Spleen (tissue), 7 donors: ENCODE results near the gene ECHDC3.

Experiments used
- POLR2A ChIP-seq, 3 donors: fragments of 450-650 bp; IDR thresholded peaks; one replicate each; pipeline ENCODE4 v1.5.1; 2017; ENCODE audit warnings: antibody characterized with exemption in 3 of 3, mild to moderate bottlenecking in 1 of 3
- POLR2AphosphoS5 ChIP-seq, 3 donors: sonication (generic); formaldehyde crosslinking; IDR thresholded peaks; one replicate each; pipeline ENCODE4 v1.5.1; 2017; ENCODE audit warnings: antibody characterized with exemption in 3 of 3
- TF ChIP-seq, protein P1 (sequence below), 11 experiments: fragments of 200-600 bp in 7 of 11; fragments of 450-650 bp in 4 of 11; sonication (generic) in 4 of 11; IDR thresholded peaks in 8 of 11; conservative IDR thresholded peaks in 3 of 11; 1 replicate in 7 of 11; 2 replicates in 4 of 11; pipeline versions ENCODE4 v1.4.0 to v1.8.0; 2016 to 2021; ENCODE audit warnings: antibody characterized with exemption in 11 of 11, inconsistent platforms in 4 of 11, mild to moderate bottlenecking in 1 of 11
- donor health status: DM: no; HTN: no; CAD: no; lungs with moderate emphysema.
- donor health status: DM: no; HTN: no; CAD: no.
- donor health status: DM: no; HTN: no; CAD: no.

DNA sequence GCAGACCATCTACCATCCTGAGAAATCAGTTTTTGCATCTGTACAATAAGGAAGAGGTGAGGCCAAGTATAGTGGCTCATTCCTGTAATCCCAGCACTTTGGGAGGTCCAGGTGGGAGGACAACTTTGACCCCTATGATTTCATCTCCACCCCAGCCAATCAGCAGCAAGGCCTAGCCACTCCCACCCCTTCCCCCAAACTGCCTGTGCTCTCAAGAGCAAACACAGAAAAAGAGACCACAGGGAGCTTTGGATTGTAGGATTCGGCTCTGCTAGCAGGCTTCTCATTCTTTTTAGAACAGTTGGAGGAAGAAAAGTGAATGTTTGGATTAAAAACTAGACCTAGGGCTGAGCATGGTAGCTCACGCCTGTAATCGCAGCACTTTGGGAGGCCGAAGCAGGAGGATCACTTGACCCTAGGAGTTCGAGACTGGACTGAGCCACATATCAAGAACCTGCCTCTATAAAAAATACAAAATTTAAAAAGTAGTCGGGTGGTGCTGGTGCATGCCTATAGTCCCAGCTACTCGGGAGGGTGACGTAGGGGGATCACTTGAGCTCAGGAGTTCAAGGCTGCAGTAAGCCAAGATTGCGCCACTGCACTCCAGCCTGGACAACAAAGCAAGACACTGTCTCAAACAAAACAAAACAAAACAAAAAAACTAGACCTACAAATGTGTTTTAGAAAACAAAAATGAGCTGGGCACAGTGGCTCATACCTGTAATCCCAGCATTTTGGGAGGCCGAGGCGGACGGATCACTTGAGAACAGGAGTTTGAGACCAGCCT is 55.9 kb downstream of the ECHDC3 start:
- TF ChIP-seq, protein P1, sequence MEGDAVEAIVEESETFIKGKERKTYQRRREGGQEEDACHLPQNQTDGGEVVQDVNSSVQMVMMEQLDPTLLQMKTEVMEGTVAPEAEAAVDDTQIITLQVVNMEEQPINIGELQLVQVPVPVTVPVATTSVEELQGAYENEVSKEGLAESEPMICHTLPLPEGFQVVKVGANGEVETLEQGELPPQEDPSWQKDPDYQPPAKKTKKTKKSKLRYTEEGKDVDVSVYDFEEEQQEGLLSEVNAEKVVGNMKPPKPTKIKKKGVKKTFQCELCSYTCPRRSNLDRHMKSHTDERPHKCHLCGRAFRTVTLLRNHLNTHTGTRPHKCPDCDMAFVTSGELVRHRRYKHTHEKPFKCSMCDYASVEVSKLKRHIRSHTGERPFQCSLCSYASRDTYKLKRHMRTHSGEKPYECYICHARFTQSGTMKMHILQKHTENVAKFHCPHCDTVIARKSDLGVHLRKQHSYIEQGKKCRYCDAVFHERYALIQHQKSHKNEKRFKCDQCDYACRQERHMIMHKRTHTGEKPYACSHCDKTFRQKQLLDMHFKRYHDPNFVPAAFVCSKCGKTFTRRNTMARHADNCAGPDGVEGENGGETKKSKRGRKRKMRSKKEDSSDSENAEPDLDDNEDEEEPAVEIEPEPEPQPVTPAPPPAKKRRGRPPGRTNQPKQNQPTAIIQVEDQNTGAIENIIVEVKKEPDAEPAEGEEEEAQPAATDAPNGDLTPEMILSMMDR (IDR thresholded peaks at IDR 0.05 in 8 of 11, conservative IDR thresholded peaks at IDR 0.05 in 3 of 11), result no peak
- no peak for TF ChIP-seq POLR2AphosphoS5 (IDR thresholded peaks at IDR 0.05)
- no peak for TF ChIP-seq POLR2A (IDR thresholded peaks at IDR 0.05)
